Neural cell (in vitro differentiated cells): ENCODE data around the gene ADK.

Experiments used
- CTCF ChIP-seq: fragments of 450-650 bp; IDR thresholded peaks from 2 replicates; pipeline ENCODE4 v1.5.1; 2014; ENCODE audit warnings: antibody characterized with exemption, mild to moderate bottlenecking, moderate library complexity; ENCODE audit not compliant: poor library complexity, severe bottlenecking
- TAF1 ChIP-seq: IDR thresholded peaks from 2 replicates; pipeline ENCODE4 v1.6.1; 2012; ENCODE audit warnings: low read depth

DNA sequence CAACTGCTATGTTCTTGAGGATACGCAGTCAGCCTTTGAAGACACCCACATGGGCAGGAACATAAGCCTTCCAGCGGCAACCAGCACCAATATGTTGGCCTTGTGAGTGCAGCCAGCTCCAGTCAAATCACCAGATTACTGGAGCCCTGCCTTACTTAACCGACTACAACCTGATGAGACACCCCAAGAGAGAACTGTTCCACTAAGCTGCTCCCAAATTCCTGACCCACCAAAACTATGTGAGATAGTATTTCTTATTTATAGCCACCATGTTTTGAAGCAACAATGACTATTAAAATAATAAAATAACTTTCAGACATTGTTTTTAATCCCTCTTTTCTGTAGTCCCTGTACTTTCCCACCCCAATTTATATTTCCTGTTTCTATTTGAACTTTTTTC lies 179.6 kb downstream of the ADK start:
- TF ChIP-seq CTCF = no peak
- TF ChIP-seq TAF1 = no peak
